Measurements from ENCODE around the gene KLHL3.

Gene KLHL3

DNA sequence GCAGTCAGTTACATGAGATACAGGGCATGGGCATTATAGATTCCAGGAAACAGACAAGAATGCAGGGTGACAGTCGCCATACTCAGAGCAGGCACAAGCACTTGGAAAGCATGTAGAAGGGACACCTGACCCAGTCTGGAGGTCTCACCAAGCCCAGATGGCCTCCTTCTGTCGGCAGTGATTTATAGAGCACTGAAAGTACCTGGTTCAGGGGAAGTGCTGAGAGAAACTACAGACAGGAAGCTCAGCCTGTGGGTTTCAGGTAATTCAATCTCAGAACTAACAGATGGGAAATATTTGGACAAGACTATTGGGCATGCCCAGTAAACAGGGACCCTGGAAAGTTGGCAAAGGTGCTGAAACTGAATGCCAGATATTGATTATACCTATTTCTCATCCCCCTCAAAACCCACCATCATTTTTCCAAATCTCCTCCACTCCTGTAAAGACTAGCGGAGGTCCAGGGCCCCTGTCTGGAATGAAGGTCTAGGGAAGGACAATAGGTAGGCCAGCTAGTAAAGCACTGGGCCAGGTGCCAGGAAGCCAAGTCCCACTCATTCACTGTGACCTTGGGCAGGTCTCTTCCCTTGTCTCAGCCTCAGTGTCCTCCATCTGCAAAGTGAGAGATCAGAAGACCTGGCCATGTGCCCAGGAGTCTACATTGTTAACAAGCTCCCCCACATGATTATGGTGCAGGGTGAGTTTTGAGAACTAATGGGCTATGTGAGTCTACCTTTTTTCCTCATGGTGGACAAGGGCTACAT lies 26.9 kb downstream of the KLHL3 start:
- DNase-seq (ENCODE audit: low spot score), result no peak

DNA sequence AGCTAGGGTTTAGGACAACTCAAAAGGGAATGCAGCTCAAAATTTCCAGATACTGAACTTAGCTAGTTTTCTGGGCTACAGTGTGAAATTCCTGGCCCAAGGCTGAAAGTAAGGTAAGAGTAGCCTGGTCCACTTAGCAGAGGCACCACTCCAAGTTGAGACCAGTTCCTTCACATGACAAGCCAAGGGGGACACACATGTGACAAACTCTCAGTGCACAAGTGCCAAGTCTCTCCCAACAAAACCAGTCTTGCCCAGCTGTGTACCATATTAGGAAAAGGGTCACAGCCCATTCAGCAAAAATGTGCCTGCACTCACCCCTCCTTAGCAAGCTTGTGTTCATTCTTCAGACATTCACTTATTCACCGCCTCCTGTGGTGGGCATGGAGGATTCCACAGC lies 27.8 kb downstream of the KLHL3 start:
- no peak for DNase-seq (ENCODE audit: low spot score)

DNA sequence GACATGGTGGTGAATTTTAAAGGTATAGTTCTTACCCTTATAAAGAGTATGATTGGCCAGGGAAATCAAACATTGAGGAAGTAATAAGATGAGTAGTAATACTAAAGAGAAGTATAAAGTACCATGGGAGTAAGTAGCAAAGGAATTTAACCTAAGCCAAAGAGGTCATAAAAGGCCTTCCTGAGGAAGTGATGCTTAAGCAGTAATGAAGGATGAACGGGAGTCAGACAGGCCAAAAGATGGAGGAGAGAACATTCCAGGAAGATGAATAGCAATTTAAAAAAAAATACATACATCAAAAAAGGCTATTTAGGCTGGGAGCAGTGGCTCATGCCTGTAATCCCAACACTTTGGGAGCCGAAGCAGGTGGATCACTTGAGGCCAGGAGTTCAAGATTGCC lies 29.0 kb downstream of the KLHL3 start:
- DNase-seq (ENCODE audit: low spot score), result no peak

DNA sequence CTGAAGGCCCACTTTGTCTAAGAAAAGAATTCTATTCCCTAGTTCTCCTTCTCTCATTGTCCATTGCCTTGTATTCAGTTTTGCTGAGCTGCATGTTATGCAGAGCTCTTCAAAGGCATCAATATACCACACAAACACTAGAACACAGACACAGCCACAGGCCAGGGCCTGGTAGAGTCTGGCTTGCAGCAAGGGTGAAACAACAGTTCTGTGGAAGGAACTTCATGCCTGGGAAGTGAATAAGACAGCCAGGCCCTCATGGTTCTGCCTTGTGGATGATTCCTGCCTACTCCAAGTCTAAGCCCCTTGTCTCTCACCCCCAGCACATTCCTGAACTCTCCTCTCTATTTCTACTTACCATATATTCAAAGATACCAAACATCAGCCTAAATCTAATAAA lies 30.8 kb downstream of the KLHL3 start:
- no peak for DNase-seq (ENCODE audit: low spot score)

DNA sequence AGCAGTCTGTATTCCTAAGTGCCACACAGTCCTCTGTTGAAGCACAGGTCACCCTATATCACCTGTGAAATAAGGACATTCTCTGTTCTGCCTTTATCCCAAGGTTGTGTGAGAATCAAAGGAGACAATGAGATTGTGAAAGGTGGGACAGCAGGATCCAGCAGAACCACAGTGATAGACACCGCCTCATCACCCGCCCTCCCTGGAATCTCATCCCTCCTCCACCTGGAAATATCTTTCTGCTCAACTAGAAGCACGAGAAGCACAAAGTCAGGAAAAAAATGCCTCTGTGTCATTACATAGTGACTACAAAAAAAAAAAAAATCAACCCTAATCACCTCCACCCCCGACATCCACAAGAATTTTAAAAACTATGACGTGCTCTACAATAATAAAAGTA lies 32.3 kb downstream of the KLHL3 start:
- DNase-seq (ENCODE audit: low spot score), result peak; percentile 50

DNA sequence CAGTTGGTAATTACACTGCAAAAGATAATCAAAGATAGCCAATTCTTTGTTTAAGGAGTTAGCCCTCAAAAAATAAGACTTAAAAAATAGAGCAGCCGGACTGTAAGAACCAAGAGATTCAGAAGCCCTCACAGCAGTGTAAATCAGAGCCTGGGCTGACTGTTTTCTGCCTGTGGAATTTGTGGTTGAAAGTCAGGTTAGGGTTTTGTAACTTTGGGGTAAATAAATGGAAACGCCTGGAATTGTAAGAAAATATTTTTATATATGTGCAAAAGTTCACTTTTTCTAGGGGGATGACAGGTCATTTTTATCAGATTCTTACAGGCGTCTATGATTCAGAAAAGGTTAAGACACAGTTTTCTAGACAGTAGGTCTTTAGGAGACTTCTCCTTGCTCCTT lies 35.6 kb downstream of the KLHL3 start:
- DNase-seq (ENCODE audit: low spot score), result no peak

DNA sequence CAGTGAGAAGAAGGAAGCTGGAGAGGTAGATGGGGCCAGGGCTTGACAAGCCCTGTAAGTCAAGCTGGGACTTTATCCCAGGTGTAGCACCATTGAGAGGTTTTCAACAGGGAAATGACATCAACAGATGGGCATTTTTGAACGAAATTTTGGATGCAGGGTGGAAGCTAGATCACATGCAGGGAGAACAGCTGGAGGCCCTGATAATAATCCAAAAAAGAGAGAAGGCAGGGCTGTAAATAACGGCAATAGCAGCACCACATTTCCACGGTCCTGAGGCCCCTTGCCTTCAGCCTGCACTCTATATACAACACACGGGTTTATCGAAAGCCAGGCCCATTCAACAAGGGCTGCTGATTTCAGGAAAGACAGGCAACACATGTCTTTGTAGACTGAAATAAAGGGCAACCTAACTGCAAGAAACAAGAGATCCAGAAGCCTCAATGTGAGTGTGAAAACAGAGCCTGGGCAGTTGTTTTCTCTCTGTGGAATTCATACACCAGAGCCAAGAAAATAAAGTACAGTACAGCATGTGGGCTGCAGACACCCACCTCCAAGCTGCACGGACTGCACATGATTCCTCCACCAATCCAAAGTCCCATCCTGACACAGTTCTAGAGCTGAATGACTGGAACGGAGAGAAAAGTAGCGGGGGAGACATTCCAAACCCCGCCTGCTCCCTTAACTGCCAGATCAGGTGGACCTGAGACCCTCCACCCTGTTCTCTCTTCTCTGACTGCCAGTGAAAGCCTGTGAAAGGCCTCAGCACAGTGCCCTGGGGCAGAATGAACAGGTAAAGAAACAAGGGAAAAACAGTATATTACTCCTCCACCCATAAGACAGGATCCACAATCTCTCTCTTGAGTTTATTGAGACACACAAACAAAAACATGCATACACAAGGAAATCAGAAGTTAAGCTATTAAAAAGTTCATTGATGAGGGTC lies 36.3 kb downstream of the KLHL3 start:
- no peak for DNase-seq (ENCODE audit: low spot score)

DNA sequence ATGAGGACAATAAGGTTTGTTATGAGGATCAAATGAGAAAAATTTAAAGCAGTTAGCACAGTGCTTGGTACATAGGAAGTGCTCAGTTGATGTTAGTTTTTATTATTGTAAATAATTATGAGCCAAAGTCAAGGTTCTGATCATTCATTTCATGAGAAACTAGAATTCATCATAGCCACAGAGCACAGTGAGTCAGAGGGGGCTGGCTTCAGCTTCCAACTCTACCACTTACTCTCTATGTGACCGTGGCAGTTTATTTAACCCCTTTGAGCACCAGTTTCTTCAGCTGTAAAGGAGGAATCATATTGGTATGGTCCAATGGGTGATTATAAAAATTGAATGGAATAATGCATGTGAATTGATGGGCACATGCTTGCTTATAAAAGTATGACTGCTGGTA lies 39.4 kb downstream of the KLHL3 start:
- no peak for DNase-seq (ENCODE audit: low spot score)

DNA sequence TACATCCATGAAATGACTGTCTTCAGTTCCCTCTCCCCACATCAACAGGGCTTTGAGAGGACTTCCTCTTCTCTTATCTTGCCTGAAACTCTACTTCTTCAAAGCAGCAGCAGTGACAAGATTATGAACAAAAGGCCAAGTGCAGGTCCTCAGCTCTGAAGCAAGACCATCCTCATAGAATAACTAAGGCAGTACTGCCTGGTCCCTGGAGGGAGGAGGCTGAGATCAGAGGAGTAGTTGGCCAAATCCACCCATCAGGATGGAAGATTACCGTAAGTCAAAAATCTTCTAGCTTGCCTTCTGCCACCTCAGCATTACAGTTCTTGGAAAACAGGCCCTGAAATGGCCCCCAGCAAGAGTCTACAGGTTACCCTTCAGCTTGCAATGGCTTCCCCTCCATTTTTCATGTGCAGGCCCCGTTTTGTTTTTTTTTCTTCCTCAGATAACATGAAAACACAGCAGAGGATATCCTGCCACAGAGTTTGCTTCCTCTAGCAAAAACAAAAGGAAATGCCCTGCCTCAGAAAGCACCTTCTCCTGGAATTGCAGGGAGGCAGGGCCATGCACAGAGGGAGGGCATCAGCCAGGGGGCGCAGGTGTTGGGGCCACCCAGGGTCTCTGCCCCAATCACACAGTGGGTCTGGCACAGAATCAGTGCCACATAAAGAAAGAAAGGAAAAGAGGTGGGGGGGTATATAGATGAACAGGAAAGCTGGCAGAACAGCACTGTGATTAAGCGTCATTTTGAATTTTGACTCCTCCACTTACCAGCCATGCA lies 40.0 kb downstream of the KLHL3 start:
- no peak for DNase-seq (ENCODE audit: low spot score)

DNA sequence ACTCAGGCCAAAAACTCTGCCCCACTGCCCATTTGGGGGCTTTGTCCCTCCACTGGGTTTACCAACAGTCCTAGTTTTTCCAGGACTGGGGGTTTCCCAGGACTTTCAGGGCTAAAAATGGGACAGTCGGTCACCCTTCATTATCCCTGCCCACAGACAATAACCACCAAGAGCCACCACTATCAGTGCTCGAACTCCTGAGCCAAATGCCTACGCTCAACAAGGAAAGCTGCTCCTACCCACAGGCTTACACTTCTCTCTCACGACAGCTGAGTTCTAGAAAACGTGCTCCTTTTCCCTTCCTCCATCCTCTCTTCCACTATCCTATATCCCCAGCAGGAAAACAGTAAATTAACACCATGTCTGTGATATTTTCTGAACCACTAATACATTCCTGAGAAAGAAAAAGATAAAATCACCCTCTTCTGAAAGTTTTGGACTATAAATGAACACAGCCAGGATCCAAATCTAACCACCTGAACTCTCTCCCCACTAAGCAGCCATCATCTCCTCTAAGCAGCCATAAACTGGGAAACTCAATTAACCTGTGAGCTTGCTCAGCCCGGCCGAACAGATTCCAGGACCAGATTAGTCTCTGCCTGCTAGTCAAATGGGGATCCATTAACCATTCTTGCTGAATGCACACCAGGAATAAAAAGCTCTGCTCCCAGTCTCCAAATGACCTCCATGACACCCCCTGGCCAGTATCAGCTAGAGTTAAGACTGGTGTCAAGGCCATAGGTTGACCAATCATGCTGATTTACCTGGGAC lies 41.8 kb downstream of the KLHL3 start:
- no peak for DNase-seq (ENCODE audit: low spot score)

DNA sequence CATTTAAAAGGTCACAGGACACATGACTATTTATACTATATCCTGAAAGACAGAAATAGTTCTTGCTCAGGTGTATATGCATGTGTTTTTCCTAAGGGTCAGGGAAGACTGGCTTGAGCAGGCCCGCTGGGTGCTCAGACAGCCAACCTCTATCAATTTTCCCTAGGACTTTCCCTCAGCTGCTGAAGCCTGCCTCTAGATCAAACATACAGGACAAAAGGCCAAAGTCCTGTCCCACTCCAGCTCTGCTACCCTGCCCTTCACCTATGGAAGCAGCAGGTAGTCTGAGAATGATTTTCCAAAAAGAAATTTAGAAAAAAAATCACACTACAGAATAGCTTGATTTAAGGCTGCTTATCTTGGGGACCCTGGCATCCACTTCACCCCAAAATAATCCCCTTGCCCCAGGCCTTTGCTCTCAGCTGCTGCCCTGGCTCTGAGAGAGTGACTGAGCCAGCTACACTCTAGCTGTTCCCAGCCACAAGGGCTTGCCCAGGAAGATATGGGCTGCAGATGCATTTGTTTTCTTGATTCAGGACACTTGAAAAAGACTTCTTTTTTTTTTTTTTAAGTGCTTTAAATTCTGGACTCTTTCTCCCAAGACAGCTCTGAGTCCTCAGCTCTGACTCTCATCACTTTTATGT lies 42.5 kb downstream of the KLHL3 start:
- DNase-seq (ENCODE audit: low spot score), result no peak

DNA sequence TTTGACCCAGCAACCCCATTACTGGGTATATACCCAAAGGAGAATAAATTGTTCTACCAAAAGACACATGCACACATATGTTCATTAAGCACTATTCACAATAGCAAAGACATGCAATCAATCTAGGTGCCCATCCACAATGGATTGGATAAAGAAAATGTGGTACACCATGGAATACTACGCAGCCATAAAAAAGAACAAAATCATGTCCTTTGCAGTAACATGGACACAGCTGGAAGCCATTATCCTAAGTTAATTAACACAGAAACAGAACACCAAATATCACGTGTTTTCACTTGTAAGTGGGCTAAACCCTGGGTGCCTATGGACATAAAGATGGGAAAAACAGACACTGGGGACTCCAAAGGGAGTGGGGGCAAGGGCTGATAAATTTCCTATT lies 46.6 kb downstream of the KLHL3 start:
- DNase-seq (ENCODE audit: low spot score), result no peak

DNA sequence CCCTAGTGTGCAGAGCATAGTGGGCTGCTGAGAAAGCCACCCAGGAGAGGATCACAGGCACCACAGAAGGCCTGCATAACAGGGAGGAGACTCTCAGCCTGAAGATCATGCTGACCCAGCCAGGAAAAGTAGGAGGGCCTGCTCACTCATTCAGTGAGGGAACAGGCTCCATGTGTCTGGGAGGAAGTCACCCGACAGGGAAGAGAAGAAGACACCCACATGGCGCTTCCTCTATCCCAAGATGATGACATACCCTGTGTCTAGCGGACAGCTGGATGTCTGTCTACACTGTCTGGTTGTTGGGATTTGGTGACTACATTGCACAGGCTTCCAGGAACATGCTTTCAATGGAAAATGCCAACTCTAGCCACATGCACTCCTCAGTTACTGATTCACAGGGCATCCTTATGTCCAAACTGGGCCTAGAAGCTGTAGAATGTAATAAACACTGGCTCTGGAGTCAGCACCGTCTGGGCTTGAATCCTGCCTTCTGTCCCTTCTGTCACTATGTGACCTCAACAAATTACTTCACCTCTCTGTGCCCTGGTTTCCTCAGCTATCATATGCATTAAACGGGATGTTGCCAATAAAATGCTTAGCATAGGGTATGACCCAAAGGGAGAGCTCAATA lies 47.6 kb downstream of the KLHL3 start:
- DNase-seq (ENCODE audit: low spot score), result no peak

DNA sequence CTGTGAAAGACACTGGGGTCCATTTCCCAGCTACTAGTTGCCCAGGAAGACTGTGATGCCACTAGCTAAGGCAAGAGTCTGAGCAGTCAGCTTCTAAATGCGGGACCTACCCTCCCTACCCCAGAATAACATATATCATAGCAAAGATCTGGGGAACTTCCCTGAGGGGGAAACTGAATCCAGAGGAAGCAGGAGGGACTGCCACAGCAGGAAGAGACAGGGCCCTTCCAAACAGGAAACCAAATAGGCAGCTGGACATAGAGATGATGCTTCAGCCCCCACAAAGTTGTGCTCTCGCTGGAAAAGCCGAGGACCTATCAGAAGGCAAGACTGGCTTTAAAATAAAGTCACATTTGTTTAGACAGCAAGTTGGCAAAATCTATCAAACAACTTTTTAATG lies 51.1 kb downstream of the KLHL3 start:
- no peak for DNase-seq (ENCODE audit: low spot score)

DNA sequence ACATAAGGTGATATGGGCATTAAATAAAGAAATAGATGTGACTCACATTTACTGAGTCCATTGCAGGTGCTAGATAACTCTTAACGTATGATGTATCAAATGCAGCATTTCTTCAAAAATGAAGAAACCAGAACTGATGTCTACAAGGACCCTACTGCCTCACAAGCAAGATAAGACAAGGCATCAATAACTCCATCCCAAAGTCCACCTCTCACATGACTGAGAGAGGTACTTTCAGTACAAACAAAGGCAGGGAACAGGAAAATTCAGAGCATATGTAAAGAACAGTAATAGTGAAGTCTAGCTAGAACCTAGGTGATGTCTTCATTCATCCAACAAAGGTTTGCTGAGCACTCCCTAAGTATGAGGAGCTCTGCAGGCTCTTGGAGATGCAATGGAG lies 54.7 kb downstream of the KLHL3 start:
- no peak for DNase-seq (ENCODE audit: low spot score)

DNA sequence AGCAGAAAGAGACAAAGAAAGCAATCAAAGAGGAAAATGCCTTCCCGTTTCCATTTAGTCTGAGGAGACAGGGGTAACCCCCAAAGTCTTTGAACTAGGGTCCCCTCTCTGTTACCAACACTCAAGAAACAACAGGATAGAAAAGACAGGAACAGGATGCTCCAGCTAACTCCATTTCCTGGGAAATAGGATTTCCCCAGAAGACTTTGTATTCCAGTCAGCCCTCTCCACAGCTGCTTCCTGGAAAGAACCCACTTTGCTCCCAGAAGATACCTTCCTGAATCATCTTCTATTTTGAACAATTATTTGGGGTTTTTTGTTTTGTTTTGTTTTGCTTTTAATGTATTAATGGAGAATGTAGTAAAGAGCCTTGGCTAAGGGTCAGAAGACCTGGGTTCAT lies 56.0 kb downstream of the KLHL3 start:
- DNase-seq (ENCODE audit: low spot score), result no peak

DNA sequence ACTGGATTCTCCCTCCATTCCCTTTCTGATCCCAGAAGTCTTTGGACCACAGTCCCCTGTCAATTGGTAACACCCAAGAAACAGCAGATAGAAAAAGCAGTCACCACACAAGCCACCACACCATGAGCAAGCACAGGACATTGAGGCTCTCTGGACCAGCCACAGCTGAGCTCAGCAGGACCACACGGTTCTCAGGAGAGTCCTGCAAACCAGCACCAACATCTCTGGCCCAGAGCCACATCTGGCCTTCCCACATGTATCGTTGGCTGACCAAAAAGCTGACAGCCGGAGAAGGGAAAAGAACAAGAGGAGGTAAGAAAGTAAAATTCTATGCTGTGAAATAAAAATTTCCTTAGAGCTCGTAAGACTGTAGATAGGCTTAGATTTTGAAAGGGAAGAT lies 56.7 kb downstream of the KLHL3 start:
- DNase-seq (ENCODE audit: low spot score), result no peak

DNA sequence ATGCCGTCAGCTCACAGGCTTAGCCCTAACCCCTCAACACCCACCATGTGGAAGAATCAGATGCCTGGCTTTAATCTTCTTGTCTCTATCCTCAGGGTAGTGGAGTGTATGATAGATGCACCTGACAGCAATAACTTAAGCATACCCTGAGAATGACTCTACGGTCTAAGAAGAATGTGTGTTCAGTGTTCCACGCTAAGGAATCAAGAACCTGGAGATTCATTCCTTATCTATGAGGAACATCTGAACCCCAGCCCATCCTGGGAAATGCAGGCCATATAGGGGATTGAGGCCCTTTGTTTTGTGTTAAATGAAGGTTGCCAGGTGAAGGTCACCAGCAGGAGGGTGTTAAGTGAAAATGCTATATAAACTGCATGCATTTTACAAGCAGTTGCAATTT lies 63.0 kb downstream of the KLHL3 start:
- DNase-seq (ENCODE audit: low spot score), result no peak

DNA sequence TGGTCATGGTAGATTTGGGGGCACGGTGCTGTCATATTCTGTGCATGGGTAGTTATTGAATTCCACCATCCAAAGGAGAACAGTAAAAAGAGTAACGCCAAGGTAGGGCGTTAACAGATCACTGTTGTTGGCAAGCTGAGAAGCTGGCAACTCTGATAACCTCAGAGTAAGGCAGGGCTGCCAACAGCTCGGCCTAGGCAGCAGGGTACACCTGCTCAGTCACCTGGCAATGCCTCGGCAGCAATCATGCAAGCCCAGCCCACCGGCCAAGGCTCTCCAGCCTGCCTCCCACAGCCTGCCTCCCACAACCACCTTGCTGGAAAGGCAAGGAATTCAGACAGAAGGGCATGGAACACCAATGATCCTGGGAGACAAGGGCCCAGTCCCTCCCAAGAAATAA lies 63.9 kb downstream of the KLHL3 start:
- no peak for DNase-seq (ENCODE audit: low spot score)

DNA sequence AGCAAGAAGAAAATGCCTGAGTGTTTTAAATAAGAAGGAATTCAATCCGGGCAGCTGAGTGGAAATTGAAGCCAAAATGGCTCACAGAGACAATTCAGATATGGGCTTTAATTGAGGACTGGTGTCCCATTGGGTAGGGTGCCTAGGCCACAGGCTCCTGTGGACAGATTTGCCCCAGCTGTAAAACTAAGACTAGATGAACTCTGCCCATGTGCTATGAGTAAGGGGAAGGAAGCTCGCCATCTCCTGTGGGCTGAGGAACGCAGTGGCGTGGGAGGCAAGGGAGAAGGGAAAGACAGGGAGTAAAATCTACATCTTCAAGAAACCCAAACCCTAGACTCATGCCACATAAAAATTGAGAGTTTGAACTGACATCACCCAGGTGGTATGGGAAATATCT lies 66.1 kb downstream of the KLHL3 start:
- DNase-seq (ENCODE audit: low spot score), result no peak

DNA sequence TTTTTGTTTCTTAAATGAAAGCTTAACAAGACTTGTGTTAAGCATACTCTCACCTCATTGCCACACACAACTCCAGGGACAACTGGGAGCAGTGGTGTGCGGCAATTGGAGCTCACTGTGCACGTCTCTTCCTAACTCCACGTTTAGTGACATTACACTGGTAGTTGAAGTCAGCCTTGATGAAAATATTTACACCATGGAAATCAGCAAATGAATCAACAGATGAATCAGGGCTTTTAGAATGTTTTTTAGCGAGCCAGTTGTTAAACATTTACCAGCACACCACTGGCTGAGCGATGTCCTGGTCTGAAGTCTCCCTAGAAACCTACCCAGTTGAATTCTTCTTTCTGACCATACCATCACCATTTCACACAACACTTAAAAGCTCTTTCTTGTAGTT lies 67.3 kb downstream of the KLHL3 start:
- DNase-seq (ENCODE audit: low spot score), result no peak
